GM21723 (cell line): ENCODE results near the gene TFDP1.
"Not testable (repeated sequence)": the region's sequence is repeated elsewhere in the genome, so short reads cannot be mapped to it uniquely, and the experiment has no call there.

ENCODE experiments used
- ATAC-seq: cut with Tn5 transposase; IDR thresholded peaks from one replicate; pipeline ENCODE4 v1.9.1; 2021; ENCODE audit warnings: mild to moderate bottlenecking, moderate library complexity; ENCODE audit not compliant: unreplicated experiment

Gene TFDP1

DNA sequence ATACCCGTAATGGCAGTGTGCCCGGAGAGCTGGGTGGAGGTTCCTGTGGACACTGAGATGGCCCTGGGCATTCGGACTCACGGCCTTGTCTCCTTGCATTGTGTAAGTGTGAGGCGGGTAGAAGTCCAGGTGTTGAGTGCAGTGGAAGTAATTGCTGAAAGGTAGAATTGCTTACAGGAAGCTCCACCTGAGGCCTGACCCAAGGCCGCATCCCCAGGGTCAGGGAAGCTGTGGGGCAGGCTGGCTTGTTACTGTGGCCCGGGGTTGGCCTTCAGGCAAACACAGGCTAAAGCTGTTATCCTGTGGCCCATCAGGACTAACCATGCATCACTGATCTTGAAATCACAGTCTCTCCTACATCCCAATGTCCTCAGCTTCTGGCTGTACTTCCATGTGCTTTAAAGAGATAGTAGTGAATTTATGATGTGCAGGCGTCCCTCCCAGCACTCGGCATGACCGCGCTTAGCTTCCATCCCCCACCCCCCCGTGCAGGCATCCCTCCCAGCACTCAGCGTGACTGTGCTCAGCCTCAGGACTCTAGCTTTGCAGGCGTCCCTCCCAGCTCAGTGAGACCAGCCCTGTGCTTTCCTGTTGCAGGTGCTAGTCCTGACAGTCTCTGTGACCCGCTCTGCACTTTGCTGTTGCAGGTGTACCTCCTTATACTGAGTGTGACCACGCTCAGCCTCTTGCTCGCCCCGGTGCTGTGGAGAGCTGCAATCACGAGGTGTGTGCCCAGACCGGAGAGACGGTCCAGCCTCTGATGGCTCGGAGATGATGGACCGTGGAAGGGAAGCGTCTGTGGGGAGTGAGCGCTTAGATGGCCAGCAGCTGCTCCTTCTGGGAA is 35.6 kb upstream of the TFDP1 start:
- ATAC-seq: no peak

GRCh38 chr13:113550453-113550852 is 34.1 kb upstream of the TFDP1 start:
- ATAC-seq: no peak

DNA sequence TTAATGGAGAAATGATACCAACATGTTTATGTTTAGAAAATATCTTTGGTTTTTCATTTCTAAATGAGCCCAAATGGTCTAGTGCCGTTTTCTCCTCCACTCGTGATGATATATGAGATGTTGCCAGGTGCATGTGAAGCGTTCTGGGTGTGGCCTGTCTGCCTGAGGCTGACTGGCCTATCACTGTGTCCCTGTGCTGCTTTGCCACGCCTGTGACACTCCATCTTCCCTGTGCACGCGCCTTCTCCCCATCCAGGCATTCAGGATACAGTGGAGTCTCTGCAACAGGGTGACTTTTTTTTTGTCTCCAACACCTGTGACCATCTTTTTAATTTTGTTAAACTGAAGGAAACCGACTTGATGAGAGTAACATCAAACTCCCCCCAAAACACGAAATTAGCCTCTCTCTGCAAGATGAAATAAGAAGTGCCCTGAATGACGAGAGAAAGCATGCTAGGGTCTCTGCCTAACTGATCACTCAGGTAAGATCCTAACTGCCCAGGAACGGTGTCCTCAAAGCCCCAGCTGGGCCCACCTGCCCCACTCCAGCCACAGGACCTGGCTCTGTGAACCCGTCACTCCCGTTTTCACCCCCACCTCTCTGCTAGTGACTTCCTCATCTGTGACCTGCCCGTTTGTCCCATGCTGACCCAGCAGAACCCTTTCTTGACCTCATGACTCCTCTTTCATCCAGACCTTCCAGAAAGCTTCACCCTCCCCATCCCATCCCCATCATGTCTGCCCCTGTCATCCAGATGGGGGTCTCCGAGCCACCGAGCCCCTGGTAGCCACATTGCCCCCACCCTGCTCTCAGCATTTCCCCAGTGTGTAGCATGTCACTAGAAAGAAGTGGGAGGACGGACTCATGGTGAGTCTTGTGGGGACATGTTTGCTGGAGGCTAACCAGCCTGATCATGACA is 33.2 kb upstream of the TFDP1 start:
- no peak for ATAC-seq

DNA sequence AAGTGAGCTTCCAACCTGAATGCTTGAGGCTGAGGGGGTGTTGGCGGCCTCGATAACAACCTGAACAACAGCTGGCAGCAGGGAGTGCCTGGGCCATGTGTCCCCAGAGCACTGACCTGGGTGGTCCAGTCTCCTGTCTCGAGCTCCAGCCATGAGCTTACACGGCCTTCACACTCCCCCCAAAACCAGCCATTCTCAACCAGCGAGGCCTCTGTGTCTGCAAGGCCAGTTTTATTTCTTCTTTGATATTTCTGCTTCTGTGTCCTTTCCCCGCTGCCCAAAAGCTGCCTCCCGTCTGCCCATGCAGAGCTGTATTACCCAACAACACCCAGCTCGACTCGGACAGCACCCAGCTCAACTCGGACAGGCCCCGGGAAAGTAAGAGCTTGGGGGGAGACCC is 32.5 kb upstream of the TFDP1 start:
- no peak for ATAC-seq

- ATAC-seq: no peak
Observed at GRCh38 chr13:113552786-113553434, 31.6 kb upstream of the TFDP1 start.

DNA sequence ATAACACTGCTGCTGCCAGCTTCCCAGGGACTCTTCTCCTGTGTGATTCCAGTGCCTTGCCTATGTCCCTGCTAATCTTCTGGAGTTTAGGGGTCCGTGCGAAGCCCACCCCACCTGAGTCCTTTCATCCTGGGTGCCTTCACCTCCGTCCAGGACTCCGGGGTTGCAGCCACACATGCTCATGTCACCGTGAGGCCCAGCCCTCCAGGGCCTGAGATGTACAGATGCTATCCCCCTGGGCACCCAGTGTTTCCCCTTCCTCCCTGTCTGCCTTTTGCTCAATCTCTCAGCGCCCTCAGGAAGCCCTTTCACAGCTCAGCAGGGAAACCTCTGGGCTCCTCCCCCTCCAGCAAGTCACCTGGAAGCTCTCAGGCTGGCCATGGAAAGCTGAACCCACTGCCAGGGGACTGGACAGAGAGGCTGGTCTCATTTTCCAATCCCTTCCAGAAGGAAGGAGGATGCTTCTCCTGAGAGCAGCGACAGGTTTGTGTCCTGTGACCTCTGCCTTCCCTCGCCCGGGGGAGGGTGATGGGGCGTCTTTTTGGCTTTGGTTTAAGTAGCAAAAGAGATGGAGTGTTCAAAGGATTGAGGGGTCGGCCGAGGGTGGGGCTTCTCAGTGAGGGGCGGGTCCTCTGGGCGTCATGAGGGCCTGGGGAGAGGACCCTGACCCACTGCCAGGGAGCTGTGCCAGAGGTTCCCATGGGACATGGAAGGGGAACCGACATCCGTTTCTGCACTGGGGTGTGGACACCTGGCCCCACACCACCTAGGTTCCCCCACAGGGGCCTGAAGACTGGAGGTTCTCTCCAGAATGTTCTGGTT is 30.8 kb upstream of the TFDP1 start:
- no peak for ATAC-seq

DNA sequence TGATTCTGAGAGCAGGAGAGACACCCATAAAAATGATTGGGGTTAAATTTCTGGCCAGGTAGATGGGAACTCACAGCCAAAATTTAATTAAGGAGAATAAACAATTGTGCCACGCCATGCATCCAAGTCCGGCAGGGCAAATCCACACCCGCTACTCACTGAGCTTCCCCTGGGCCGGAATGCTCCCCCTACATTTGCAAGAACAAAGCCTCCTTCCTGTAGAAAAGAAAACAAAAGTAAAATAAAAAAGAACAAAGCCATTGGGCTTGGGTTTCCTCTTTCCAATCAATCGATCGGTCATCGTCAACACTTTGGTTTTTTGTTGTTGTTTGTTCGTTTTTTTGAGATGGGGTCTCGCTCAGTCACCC is 30.2 kb upstream of the TFDP1 start:
- ATAC-seq: no peak

GRCh38 chr13:113555141-113555540 is 29.4 kb upstream of the TFDP1 start:
- ATAC-seq: no peak

DNA sequence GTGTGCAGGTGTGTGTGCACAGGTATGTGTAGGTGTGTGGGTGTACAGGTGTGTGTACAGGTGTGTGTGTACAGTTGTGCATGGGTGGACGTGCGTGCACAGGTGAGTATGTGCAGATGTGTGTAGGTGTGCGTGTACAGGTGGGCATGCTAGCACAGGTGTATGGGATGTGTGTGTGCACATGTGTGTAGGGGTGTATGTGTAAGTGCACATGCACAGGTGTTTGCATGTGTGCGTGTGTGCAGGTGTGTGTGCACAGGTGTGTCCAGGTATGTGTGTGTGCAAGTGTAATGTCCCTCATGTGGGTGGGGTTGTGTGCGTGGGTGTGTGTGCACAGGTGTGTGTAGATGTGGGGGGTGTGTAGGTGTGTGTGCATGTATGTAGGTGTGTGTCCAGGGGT is 27.5 kb upstream of the TFDP1 start:
- no peak for ATAC-seq

GRCh38 chr13:113558461-113558860 is 26.1 kb upstream of the TFDP1 start:
- no peak for ATAC-seq

GRCh38 chr13:113559061-113559460 is 25.5 kb upstream of the TFDP1 start:
- no peak for ATAC-seq

DNA sequence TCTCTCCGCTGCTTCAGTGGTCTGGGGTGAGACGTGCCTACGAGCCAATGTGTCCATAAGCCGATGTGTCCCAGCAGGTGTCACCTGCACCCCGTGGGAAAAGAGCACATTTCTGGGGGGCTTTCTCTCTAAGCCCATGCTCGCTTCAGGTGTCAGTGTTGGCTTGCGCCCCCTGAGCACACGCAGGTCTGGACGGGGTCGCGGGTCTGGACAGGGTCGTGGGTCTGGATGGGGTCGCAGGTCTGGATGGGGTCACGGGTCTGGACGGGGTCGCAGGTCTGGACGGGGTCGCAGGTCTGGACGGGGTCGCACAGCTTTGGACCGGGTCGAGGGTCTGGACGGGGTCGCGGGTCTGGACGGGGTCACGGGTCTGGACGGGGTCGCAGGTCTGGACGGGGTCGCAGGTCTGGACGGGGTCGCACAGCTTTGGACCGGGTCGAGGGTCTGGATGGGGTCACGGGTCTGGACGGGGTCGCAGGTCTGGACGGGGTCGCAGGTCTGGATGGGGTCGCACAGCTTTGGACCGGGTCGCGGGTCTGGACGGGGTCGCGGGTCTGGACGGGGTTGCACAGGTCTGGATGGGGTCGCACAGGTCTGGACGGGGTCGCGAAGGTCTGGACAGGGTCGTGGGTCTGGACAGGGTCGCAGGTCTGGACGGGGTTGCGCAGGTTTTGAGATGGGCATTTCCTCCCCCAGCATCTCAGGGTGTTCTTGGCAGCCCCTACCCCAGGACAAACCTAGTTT is 24.5 kb upstream of the TFDP1 start:
- ATAC-seq: no peak

- no peak for ATAC-seq
Observed at GRCh38 chr13:113560645-113561416, 23.7 kb upstream of the TFDP1 start.

- ATAC-seq: no peak
Observed at GRCh38 chr13:113561417-113562084, 23.0 kb upstream of the TFDP1 start.

- no peak for ATAC-seq
Observed at GRCh38 chr13:113562085-113562749, 22.3 kb upstream of the TFDP1 start.

- no peak for ATAC-seq
Observed at GRCh38 chr13:113562844-113563243, 21.7 kb upstream of the TFDP1 start.

DNA sequence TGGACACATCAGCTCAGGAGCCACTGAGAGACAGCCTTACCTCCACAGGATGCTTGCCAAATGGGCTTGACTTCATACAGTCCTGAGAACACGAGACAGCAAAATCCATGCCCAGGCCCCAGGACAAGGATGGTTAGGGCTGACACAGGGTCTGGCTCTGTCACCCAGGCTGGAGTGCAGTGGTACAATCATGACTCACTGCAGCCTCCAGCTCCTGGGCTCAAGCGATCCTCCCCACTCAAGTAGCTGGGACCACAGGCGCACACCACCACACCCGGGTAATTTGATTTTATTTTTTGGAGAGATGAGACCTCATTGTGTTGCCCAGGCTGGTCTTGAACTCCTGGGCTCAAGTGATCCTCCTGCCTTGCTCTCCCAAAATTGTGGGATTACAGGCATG is 21.0 kb upstream of the TFDP1 start:
- not testable (repeated sequence) for ATAC-seq
